C4-2B (cell line): ENCODE measurements around the gene STAMBP.
"Not testable (repeated sequence)": the region's sequence is repeated elsewhere in the genome, so short reads cannot be mapped to it uniquely, and the experiment has no call there.

Experiments
- H3K27ac ChIP-seq: fragments of 450-650 bp; 2 replicates; pipeline ENCODE4 v1.5.1; 2017
- ZFX ChIP-seq: fragments of 450-650 bp; IDR thresholded peaks from 2 replicates; pipeline ENCODE4 v1.6.1; 2017
- TF ChIP-seq, protein P1 (sequence below): fragments of 450-650 bp; conservative IDR thresholded peaks from 2 replicates; pipeline ENCODE4 v1.5.1; 2017; ENCODE audit warnings: mild to moderate bottlenecking

STAMBP gene

GRCh38 chr2:73828818-73829570 lies at the start of gene STAMBP:
Gene STAMBP (plus strand): TSS chr2:73828961. CDS start chr2:73830857, 1,896 bp downstream.
- H3K27ac ChIP-seq, result peak within 1 kb of the TSS; percentile 98
- TF ChIP-seq ZFX, result peak; percentile 54
- TF ChIP-seq, protein P1, sequence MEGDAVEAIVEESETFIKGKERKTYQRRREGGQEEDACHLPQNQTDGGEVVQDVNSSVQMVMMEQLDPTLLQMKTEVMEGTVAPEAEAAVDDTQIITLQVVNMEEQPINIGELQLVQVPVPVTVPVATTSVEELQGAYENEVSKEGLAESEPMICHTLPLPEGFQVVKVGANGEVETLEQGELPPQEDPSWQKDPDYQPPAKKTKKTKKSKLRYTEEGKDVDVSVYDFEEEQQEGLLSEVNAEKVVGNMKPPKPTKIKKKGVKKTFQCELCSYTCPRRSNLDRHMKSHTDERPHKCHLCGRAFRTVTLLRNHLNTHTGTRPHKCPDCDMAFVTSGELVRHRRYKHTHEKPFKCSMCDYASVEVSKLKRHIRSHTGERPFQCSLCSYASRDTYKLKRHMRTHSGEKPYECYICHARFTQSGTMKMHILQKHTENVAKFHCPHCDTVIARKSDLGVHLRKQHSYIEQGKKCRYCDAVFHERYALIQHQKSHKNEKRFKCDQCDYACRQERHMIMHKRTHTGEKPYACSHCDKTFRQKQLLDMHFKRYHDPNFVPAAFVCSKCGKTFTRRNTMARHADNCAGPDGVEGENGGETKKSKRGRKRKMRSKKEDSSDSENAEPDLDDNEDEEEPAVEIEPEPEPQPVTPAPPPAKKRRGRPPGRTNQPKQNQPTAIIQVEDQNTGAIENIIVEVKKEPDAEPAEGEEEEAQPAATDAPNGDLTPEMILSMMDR, result no peak; the same call in 1 of the 2 replicates

DNA sequence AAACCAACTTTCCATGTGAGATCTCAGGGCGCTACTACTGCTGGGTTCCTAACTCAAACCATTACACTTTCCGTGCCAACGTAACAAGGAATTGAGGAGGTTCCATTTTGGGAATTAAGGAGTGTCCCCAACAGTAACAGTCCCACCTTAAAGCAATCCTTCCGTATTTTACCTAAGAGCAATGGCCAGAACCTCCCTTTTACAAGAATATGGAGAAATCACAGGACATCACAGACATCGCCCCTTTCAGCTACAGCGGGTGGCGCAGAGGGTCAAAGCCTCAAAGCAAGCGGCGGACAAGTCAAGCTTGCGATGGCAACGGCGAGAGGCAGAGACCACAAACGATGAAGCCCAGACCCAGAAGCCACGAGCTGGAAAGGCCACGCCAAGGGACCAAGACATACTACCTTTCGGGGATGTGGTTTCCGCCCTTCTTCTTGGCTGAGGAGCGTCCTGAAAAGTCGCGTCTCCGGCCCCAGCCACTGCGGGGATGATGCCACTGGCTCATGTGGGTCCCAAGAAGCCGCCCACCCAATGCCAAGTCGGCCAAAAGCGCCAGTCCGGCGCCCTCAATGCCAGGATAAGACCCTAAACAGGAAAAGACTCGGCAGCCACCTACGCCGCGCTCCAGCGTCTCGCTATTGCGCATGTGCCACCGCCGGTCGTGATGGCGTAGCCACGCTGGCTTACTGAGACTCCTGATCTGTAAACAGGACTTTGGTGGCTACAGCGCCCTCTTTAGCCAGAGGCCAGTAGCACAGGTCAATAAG lies 49.1 kb upstream of the STAMBP start, which contains the start of gene DUSP11:
Gene DUSP11 (minus strand): TSS at position 637 of the 770 bp plus-strand sequence. CDS start 129 bp downstream, at position 508.
- peak within 1 kb of the TSS; percentile 82 for H3K27ac ChIP-seq
- TF ChIP-seq ZFX, result no peak
- TF ChIP-seq, protein P1, result peak; percentile 84

GRCh38 chr2:73780237-73780582 lies 48.6 kb upstream of the STAMBP start:
- TF ChIP-seq, protein P1, result peak; percentile 61
- TF ChIP-seq ZFX, result no peak
- H3K27ac ChIP-seq, result peak overlapping the region; percentile 82; the same call in 1 of the 2 replicates

DNA sequence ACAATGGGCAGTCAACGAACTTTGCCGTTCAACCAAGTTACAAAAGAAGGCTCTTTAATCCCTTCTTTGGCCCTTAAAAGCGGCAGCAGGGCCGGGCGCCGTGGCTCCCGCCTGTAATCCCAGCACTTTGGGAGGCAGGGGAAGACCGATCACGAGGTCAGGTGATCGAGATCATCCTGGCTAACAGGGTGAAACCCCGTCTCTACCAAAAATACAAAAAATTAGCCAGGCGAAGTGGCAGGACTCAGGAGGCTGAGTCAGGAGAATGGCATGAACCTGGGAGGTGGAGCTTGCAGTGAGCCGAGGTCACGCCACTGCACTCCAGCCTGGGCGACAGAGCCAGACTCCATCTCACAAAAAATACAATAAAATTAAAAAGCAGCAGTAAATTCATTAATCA lies 45.4 kb upstream of the STAMBP start:
- not testable (repeated sequence) for H3K27ac ChIP-seq

DNA sequence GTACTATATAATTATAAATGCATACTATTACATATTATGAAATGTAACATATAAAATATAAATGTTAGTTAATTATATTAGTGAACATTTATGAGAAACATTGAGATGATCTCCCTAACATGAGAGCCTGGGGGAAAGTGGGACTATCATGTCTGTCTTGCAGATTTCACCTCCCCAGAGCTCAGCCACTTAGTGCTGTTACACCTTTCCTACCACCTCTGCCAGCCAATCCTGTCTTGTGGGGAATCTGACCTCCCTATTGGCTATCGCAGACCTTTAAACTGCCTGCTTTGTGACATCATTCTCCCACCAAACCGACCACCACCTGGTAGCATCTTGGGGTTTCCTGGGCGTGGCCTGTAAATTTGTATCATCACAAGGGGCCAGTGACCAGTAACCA lies 44.9 kb upstream of the STAMBP start, which contains the start of gene C2orf78:
Gene C2orf78 (plus strand): TSS at position 301 of the 400 bp plus-strand sequence. CDS start 127 bp downstream, outside the sequence.
- not testable (repeated sequence) for H3K27ac ChIP-seq

GRCh38 chr2:73811878-73812277 lies 16.9 kb upstream of the STAMBP start:
- H3K27ac ChIP-seq, result no peak overlapping the region
- TF ChIP-seq, protein P1, result no peak
- TF ChIP-seq ZFX, result no peak

DNA sequence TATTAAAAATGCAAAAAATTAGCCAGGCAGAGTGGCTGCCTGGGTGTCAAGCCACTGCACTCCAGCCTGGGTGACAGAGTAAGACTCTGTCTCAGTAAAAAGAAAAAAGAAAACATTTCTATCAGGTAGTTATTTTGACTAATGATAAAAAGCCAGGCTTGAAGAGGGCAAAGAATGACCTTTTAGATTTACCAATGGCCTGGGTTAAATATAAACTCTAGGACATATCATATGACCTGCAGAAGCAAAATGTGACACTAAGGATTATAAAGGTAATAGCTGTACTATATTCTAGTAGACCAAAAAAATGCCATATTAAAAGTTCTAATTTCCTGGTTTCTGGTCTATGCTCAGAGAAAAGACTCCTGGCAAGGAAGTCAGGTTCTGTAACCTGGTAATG lies 16.1 kb upstream of the STAMBP start:
- no peak for TF ChIP-seq ZFX
- TF ChIP-seq, protein P1, result no peak
- H3K27ac ChIP-seq, result no peak overlapping the region

DNA sequence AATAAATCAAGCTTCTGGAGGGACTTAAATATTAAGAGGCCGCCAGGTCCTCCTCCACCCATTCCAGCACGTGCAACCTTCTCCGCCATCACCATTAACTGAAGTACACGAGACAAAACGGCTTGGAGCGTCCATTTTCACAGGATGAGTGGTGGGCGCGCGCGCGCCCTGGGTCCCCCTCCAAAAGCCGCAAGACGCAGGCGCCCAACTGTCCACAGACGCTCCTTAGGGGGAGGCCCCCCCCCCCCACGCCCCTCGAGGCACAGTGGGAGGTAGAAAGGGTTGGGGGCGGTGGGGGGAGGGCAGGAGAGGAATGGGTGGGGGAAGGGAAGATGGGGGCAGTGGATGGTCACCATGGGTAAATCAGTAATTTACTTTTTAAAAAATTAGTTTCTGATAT lies 10.5 kb upstream of the STAMBP start:
- TF ChIP-seq, protein P1, result no peak
- TF ChIP-seq ZFX, result no peak
- H3K27ac ChIP-seq, result no peak overlapping the region
